C4-2B (cell line): ENCODE data around the gene AGK.
"Not testable (repeated sequence)": the region's sequence is repeated elsewhere in the genome, so short reads cannot be mapped to it uniquely, and the experiment has no call there.

Source experiments
- H3K27ac ChIP-seq: fragments of 450-650 bp; 2 replicates; pipeline ENCODE4 v1.5.1; 2017
- ZFX ChIP-seq: fragments of 450-650 bp; IDR thresholded peaks from 2 replicates; pipeline ENCODE4 v1.6.1; 2017
- TF ChIP-seq, protein P1 (sequence below): fragments of 450-650 bp; conservative IDR thresholded peaks from 2 replicates; pipeline ENCODE4 v1.5.1; 2017; ENCODE audit warnings: mild to moderate bottlenecking

Gene AGK

DNA sequence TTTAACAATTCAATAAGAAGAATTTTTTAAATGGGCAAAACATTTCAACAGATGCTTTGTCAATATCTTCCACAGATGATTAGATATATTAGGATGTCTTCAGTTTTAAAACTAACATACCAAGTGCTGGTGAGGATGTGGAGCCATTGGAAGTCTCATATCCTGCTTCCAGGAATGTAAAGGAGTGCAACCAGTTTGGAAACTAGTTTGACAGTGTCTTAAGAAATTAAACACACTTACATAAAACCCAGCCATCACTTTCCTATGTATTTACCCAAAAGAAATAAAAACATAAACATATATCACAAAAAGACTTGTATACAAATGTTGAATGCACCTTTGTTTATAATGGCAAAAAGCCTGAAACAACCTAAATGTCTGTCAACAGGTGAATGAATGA, 13.3 kb upstream of the AGK start:
- no peak overlapping the region for H3K27ac ChIP-seq
- no peak for TF ChIP-seq ZFX
- TF ChIP-seq, protein P1, sequence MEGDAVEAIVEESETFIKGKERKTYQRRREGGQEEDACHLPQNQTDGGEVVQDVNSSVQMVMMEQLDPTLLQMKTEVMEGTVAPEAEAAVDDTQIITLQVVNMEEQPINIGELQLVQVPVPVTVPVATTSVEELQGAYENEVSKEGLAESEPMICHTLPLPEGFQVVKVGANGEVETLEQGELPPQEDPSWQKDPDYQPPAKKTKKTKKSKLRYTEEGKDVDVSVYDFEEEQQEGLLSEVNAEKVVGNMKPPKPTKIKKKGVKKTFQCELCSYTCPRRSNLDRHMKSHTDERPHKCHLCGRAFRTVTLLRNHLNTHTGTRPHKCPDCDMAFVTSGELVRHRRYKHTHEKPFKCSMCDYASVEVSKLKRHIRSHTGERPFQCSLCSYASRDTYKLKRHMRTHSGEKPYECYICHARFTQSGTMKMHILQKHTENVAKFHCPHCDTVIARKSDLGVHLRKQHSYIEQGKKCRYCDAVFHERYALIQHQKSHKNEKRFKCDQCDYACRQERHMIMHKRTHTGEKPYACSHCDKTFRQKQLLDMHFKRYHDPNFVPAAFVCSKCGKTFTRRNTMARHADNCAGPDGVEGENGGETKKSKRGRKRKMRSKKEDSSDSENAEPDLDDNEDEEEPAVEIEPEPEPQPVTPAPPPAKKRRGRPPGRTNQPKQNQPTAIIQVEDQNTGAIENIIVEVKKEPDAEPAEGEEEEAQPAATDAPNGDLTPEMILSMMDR = no peak

DNA sequence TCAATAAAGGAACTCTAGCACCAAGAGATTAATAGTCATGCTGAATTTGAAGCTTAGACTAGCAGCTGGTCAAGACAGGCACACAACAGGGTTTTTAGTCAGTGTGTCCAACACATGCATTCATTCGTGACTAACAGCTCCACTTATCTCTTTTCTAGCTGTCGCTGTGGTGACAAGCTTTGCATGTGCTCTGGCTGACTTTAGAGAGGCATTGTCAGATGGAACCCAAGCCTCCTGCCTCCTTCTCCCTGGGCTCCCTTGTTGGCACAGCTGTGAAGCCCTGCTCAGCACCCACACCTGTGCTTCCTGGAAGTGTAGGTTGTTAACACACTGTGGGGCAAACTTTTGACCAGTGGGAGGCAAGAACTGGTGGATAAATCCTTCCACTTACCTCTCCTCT, 9.8 kb upstream of the AGK start:
- no peak for TF ChIP-seq ZFX
- TF ChIP-seq, protein P1 = no peak
- H3K27ac ChIP-seq = no peak overlapping the region

DNA sequence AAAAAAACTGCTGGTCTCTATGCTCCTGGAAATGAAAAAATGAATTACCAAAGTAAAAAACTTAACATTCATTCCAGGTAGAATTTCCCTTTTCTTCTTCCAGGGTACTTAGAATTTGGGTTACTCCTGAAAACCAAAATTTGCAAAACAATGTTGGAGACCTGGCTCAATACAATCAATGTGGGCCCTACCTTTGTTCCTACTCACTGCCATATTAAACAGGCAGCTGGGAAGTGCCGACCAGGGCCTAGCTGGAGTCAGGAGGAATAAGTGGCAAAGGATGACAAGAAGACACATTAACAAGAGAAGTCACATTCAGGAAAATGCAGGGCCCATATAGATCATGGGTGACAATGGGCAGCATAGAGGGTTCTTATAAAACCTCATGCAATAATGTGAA, 6.4 kb upstream of the AGK start:
- H3K27ac ChIP-seq = no peak overlapping the region
- TF ChIP-seq, protein P1 = no peak

DNA sequence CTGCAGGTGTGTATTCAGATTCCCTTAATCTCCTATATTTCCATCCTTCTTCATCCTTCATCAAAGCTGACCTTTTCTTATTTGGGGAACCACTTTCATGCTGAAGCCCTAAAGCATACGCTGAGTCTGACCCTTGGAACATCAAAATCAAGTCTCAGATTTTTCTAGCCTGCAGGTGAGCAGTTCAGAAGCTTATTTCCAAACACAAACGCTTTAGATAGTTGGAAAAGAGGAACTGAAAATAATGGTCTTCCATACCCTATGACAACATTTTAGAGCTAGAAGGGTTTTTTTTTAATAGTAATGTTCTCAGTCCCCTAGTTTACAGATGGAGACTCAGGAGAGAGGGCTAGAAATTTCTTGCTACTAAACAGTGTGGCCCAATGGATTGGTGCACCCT, 1.6 kb upstream of the AGK start:
- H3K27ac ChIP-seq = no peak overlapping the region
- TF ChIP-seq, protein P1 = no peak
- TF ChIP-seq ZFX = no peak

DNA sequence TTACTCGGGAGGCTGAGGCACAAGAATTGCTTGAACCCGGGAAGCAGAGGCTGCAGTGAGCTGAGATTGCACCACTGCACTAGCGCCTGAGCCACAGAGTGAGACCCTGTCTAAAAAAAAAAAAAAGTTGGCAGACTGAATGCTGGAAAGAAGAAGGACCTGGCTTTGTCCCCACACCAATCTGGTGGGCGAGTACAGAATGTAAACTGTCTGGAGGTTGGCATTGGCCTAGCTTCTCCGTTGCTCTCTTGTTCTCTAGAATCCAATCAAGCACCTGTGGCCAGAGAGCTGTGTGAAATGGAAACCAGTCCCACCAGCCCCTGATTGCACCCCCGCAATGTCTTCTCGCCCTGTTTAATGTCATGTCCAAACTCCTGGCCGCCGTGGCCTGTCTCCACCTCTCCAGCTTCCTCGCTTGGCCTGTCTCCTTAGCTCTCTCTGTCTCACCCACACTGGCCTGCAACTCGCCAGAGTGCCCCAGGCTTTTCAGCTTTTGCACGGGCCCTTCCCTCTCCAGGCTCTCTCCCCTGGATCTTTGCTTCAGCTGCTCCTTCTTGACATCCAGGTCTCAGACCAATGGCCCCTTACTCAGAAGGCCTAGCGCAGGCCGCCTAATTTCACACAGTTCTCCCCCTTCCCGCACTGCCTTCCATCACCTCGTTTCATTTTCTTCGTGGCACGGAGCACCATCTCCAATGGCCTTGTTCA, 670 bp upstream of the AGK start:
- no peak for TF ChIP-seq ZFX
- TF ChIP-seq, protein P1 = no peak
- H3K27ac ChIP-seq = peak overlapping the region; percentile 85

DNA sequence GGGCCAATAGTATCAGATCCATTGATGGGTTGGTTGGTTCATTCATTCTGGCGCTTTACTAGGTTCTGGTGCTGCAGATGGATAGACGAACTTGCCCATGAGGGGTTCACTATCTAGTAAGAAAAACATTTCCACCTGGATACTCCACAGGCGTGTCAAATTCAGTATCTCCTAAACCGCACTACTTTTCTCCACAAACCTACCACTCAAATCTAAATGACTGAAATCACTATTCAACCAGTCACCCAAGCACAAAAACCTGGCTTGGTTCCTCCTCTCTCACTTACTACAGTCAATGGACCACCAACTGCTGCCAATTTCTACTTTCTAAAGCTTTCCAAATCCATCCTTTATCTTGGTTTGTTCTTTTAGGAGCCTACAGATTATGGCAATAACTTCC, 572 bp downstream of the AGK start:
- peak overlapping the region; percentile 85 for H3K27ac ChIP-seq
- TF ChIP-seq, protein P1 = no peak
- no peak for TF ChIP-seq ZFX

DNA sequence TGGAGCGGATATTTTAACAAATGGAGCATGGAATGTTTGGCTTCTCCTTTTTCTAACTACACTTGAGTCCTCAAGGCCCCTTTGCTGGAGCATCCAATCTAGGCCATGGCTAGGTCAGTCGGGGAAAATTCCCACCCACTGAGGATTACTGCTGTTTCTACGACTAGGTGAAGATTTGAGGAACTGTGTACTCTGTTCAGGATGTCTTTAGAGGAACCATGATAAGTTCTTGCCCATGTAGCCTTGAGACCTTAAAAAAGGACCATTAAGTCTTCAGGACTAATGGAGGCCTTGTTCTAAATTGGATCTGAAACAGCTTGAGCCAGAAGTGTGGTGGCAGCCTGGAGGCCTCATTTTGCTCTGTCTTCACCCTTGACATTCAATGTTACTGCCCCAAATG, 6.2 kb downstream of the AGK start:
- no peak overlapping the region for H3K27ac ChIP-seq
- no peak for TF ChIP-seq ZFX
- TF ChIP-seq, protein P1 = no peak

DNA sequence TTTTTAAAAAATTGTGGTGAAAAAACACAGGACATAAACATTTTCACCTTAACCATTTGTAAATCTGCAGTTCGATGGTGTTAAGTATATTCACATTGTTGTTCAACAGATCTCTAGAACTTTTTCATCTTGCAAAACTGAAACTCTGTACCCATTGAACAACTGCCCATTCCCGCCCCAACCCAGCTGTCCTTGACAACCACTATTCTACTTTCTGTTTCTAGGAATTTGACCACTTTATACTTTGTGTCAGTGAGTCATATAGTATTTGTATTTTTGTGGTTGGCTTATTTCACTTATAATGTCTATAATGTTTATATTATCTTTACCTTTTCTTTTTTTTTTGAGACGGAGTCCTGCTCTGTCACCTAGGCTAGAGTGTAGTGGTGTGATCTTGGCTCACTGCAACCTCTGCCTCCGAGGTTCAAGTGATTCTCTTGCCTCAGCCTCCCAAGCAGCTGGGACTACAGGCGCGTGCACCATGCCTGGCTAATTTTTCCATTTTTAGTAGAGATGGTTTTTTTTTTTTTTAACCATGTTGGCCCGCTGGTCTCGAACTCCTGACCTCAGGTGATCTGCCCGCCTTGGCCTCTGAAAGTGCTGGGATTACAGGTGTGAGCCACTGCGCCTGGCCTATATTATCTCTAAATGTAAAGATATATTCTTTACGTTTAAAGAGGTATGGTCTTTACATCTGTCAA, 6.8 kb downstream of the AGK start:
- H3K27ac ChIP-seq = not testable (repeated sequence)
